GM12873 (cell line): ENCODE data around the gene JAML.

Experiments
- TF ChIP-seq, protein P1 (sequence below): IDR thresholded peaks from 2 replicates; pipeline ENCODE4 v1.5.1; 2012; ENCODE audit warnings: low read depth, mild to moderate bottlenecking, moderate library complexity, low read length, control low read depth; ENCODE audit not compliant: insufficient read depth; ENCODE audit errors: missing control alignments

Gene JAML

GRCh38 chr11:118164885-118165284, 59.9 kb downstream of the JAML start:
- TF ChIP-seq, protein P1, sequence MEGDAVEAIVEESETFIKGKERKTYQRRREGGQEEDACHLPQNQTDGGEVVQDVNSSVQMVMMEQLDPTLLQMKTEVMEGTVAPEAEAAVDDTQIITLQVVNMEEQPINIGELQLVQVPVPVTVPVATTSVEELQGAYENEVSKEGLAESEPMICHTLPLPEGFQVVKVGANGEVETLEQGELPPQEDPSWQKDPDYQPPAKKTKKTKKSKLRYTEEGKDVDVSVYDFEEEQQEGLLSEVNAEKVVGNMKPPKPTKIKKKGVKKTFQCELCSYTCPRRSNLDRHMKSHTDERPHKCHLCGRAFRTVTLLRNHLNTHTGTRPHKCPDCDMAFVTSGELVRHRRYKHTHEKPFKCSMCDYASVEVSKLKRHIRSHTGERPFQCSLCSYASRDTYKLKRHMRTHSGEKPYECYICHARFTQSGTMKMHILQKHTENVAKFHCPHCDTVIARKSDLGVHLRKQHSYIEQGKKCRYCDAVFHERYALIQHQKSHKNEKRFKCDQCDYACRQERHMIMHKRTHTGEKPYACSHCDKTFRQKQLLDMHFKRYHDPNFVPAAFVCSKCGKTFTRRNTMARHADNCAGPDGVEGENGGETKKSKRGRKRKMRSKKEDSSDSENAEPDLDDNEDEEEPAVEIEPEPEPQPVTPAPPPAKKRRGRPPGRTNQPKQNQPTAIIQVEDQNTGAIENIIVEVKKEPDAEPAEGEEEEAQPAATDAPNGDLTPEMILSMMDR = no peak

DNA sequence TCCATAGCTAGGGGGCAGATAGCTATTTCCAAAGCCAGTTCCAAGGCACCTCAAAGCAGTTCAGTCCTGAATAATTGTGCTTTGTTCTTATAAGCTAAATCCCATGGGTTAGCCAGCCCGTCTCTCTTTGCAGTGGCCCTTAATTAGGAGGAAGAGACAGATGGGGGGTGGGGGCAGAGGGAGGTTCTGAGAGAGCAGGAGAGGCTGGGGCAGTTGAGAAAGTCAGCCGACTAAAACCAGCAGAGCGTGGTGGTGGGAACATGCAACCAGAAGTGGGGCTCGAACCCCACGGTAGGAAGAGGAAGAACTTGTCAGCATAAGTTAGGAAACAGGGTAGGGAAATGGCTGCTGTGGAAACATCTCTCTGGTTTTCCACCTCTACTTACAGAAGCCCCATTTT, 61.3 kb downstream of the JAML start:
- TF ChIP-seq, protein P1 = no peak

- TF ChIP-seq, protein P1 = no peak
These were observed 62.0 kb downstream of the JAML start for GRCh38 chr11:118162846-118163245.

DNA sequence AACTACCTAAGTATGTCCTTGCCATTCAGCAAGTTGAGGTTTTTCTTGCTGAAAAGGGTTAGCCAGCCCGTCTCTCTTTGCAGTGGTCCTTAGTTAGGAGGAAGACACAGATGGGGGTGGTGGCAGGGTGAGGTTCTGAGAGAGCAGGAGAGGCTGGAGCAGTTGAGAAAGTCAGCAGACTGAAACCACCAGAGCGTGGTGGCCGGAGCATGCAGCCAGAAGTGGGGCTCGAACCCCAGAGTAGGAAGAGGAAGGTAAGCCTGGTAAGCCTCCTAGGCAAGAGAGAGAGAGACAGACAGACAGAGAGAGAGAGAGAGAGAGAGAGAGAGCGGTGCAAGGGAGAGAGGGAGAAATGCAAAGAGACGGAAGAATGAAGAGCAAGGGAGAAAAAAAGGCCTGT, 63.0 kb downstream of the JAML start:
- TF ChIP-seq, protein P1 = no peak

DNA sequence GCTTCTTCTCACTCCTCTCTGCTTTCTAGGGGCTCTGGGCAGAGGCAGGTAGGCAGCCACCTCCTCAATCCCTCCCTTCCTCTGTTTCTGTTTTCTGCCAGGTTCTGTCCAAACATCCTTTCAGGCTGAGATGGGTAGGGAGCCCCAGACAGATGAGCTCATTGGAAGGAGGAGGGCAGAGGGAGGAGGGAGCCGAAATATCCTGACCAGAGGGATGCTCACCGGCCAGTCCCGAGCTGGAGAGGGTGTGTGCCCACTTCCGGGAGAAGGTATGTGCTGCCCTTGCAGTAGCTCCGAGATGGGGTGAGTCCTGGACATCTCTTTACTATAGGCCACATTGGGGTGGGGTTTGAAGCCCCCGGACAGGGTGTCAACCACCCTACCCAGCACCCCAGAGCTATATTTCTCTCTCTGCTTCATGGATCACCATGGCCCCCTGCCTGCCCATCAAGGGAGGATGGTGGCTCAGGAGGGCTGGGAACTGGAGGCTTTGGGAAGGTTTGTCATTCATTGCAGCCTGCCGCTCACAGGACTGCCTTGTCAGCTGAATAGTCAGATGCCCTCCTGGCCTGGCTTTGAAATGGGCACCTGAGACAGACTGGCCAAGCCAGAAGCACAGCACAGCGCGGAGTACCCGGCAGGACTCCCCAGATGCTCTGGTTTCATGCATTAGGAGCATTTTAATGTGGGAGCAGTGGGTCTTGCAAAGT, 67.5 kb downstream of the JAML start:
- TF ChIP-seq, protein P1 = no peak

GRCh38 chr11:118156531-118157185, 68.2 kb downstream of the JAML start:
- TF ChIP-seq, protein P1 = no peak

DNA sequence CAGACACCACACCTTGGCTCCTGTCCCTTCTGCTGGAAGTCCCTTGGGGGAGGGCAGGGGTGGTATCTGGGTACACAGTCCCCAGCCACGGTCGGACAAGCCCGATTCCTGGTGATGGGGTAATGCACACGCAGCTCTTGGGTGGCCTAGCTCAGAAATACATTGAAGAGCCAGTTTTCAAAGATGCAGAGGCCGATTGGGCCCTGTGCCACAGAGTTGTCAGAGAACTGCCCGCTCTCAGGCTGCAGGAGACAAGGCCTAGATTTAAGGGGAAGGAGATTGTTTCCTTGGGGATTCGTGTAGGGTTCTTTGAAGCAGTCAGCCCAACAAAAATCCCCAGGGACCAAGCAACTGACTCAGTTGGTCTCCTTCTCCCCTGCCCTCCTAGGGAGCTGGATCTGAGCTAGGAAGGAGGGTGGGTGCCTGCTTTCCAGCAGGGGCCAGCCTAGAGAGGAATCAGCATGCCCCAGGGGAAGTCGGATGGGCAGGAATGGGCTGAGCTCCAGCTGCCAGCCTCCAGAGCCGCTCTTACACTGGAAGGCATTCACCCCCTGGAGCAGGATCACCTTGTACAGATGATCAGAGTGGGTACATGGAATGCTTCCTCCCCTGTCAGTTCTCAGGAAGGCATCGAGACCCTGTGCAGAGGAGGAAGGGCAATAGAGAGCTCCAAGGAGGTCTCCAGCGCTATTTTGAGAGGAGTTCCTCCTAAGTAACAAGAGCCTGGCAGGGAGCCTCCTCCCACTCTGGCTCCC, 68.9 kb downstream of the JAML start:
- TF ChIP-seq, protein P1 = no peak
